SK-N-SH (cell line): ENCODE results near the gene SPEF1. TPM values are rescaled to one million over a fixed set of nuclear protein-coding genes. Genes with fewer than 3 reads are reported as not detected.

Experiments
- CTCF ChIA-PET: fragments of 300-600, 350-600 bp; formaldehyde crosslinking; extraction: SDS; loops from one replicate; lab custom pipeline; 2021; lab: Yijun Ruan, JAX
- POLR2A ChIA-PET: fragments of 350-600 bp; sonication (Branson Sonifier 250); formaldehyde crosslinking; extraction: SDS; loops from one replicate; lab custom pipeline; 2020; ENCODE audit warnings: antibody characterized with exemption, inconsistent platforms; lab: Yijun Ruan, JAX
- DNase-seq: peaks from one replicate; pipeline ENCODE4 v3.0.0; 2012
- H2AFZ ChIP-seq: fragments of 200-600 bp; sonication (generic); 2 replicates; pipeline ENCODE4 v1.8.1; 2016; ENCODE audit warnings: antibody characterized with exemption, mild to moderate bottlenecking, low read depth
- H3F3A ChIP-seq: fragments of 200-600 bp; sonication (generic); replicated peaks from 2 replicates; pipeline ENCODE3; 2016; ENCODE audit warnings: antibody characterized with exemption, mild to moderate bottlenecking; ENCODE audit not compliant: insufficient read depth
- H3K27ac ChIP-seq, 2 experiments: fragments of 200-500 bp in 1 of 2; fragments of 200-600 bp in 1 of 2; sonication (Bioruptor generic) in 1 of 2; sonication (generic), shearing (Covaris generic) in 1 of 2; 2 replicates each; pipeline versions ENCODE4 v1.5.1 to v1.6.1; 2014 to 2016; ENCODE audit warnings: low read depth in 2 of 2, inconsistent platforms in 1 of 2, low read length in 1 of 2, mild to moderate bottlenecking in 1 of 2, mixed read lengths in 1 of 2
- H3K27me3 ChIP-seq: fragments of 200-600 bp; sonication (generic), shearing (Covaris generic); 2 replicates; pipeline ENCODE4 v1.6.1; 2016; ENCODE audit warnings: mixed run types; ENCODE audit not compliant: insufficient read depth
- H3K36me3 ChIP-seq, 2 experiments: fragments of 200-500 bp in 1 of 2; fragments of 200-600 bp in 1 of 2; sonication (Bioruptor generic) in 1 of 2; sonication (generic) in 1 of 2; replicated peaks in 1 of 2; 2 replicates each; pipeline versions ENCODE3 to v1.5.1; 2014 to 2016; ENCODE audit warnings: low read length in 1 of 2, mild to moderate bottlenecking in 1 of 2; ENCODE audit not compliant: insufficient read depth in 2 of 2, control insufficient read depth in 1 of 2
- H3K4me1 ChIP-seq, 2 experiments: fragments of 200-500 bp in 1 of 2; fragments of 200-600 bp in 1 of 2; sonication (Bioruptor generic) in 1 of 2; sonication (generic), shearing (Covaris generic) in 1 of 2; 2 replicates each; pipeline versions ENCODE4 v1.5.1 to v1.6.1; 2014 to 2016; ENCODE audit warnings: low read depth in 1 of 2, low read length in 1 of 2, mixed run types in 1 of 2; ENCODE audit not compliant: insufficient read depth in 2 of 2, control insufficient read depth in 1 of 2
- H3K4me2 ChIP-seq: fragments of 200-600 bp; sonication (generic), shearing (Covaris generic); 2 replicates; pipeline ENCODE4 v1.6.1; 2017; ENCODE audit warnings: mixed run types
- H3K4me3 ChIP-seq, 2 experiments: fragments of 200-500 bp in 1 of 2; fragments of 200-600 bp in 1 of 2; sonication (Bioruptor generic) in 1 of 2; sonication (generic), shearing (Covaris generic) in 1 of 2; 2 replicates each; pipeline versions ENCODE4 v1.5.1 to v1.8.1; 2014 to 2016; ENCODE audit warnings: low read depth in 2 of 2, inconsistent platforms in 1 of 2, low read length in 1 of 2, mild to moderate bottlenecking in 1 of 2, mixed read lengths in 1 of 2, moderate library complexity in 1 of 2
- H3K79me2 ChIP-seq: fragments of 200-600 bp; sonication (generic); 2 replicates; pipeline ENCODE4 v1.8.1; 2017; ENCODE audit warnings: mild to moderate bottlenecking; ENCODE audit not compliant: insufficient read depth
- H3K9ac ChIP-seq: fragments of 200-600 bp; sonication (generic); 2 replicates; pipeline ENCODE4 v1.6.1; 2017; ENCODE audit warnings: mixed run types
- H3K9me2 ChIP-seq: fragments of 200-600 bp; sonication (generic); 2 replicates; pipeline ENCODE4 v1.6.1; 2017; ENCODE audit warnings: mixed run types
- H3K9me3 ChIP-seq: fragments of 200-600 bp; sonication (generic); 2 replicates; pipeline ENCODE4 v1.6.1; 2017; ENCODE audit warnings: mixed run types, mild to moderate bottlenecking, moderate library complexity
- H4K20me1 ChIP-seq: fragments of 200-600 bp; sonication (generic); 2 replicates; pipeline ENCODE4 v1.6.1; 2017; ENCODE audit warnings: mild to moderate bottlenecking, mixed run types; ENCODE audit not compliant: insufficient read depth
- CHD2 ChIP-seq: fragments of 150-350 bp; IDR thresholded peaks from 2 replicates; pipeline ENCODE4 v1.6.1; 2018; ENCODE audit warnings: low read length; ENCODE audit not compliant: partially characterized antibody
- EP300 ChIP-seq, 2 experiments: IDR thresholded peaks; 2 replicates each; pipeline versions ENCODE4 v1.4.0 to v1.6.1; 2012; ENCODE audit warnings: borderline replicate concordance in 1 of 2, low read depth in 1 of 2, low read length in 1 of 2
- EZH2phosphoT487 ChIP-seq: fragments of 200-600 bp; sonication (generic); IDR thresholded peaks from 2 replicates; pipeline ENCODE4 v1.6.1; 2017; ENCODE audit warnings: low read depth, mixed run types, mild to moderate bottlenecking, antibody characterized with exemption, moderate library complexity, borderline replicate concordance
- FOSL2 ChIP-seq: IDR thresholded peaks from 2 replicates; pipeline ENCODE4 v1.4.0; 2012; ENCODE audit warnings: low read depth, mild to moderate bottlenecking, moderate library complexity, borderline replicate concordance
- FOXJ3 ChIP-seq: sonication (generic); formaldehyde crosslinking; IDR thresholded peaks from 2 replicates; pipeline ENCODE4 v1.5.1; 2020; ENCODE audit warnings: mild to moderate bottlenecking, missing genetic modification reagents
- FOXM1 ChIP-seq: IDR thresholded peaks from 2 replicates; pipeline ENCODE4 v1.4.0; 2012; ENCODE audit warnings: low read depth, mild to moderate bottlenecking
- GATA2 ChIP-seq: sonication (generic); formaldehyde crosslinking; IDR thresholded peaks from 2 replicates; pipeline ENCODE4 v1.5.0; 2020; ENCODE audit warnings: mild to moderate bottlenecking, missing genetic modification reagents
- MEF2A ChIP-seq: IDR thresholded peaks from 2 replicates; pipeline ENCODE4 v1.4.0; 2012; ENCODE audit warnings: low read depth, borderline replicate concordance
- NFIC ChIP-seq: IDR thresholded peaks from 2 replicates; pipeline ENCODE4 v1.4.0; 2012; ENCODE audit warnings: borderline replicate concordance
- RAD21 ChIP-seq: IDR thresholded peaks from 2 replicates; pipeline ENCODE4 v1.6.1; 2012; ENCODE audit warnings: mild to moderate bottlenecking, low read length
- RCOR1 ChIP-seq: fragments of 150-350 bp; IDR thresholded peaks from 2 replicates; pipeline ENCODE4 v1.6.1; 2017; ENCODE audit warnings: antibody characterized with exemption, low read length
- RFX5 ChIP-seq: IDR thresholded peaks from 2 replicates; pipeline ENCODE4 v1.6.1; 2012; ENCODE audit warnings: mild to moderate bottlenecking, improper control_type of control experiment, low read length
- RXRA ChIP-seq: IDR thresholded peaks from 2 replicates; pipeline ENCODE4 v1.4.0; 2012; ENCODE audit warnings: low read depth, mild to moderate bottlenecking, borderline replicate concordance
- TCF12 ChIP-seq: IDR thresholded peaks from 2 replicates; pipeline ENCODE4 v1.4.0; 2012
- YY1 ChIP-seq: IDR thresholded peaks from 2 replicates; pipeline ENCODE4 v1.4.0; 2012; ENCODE audit warnings: low read depth, mild to moderate bottlenecking
- WGBS: methylation state at CpG from one replicate; pipeline ENCODE4 v1.1.6; 2017; ENCODE audit warnings: low lambda C conversion rate; 5-methylcytosine and 5-hydroxymethylcytosine counted together
- polyA plus RNA-seq, 3 experiments: library from polyadenylated mRNA; depleted of rRNA; stranded (reverse); fragments of >200 nt; gene quantifications; 2 replicates each; pipeline ENCODE4 v1.2.3, GENCODE V29; 2012
- TF ChIP-seq, protein P1 (sequence below): fragments of 150-350 bp; IDR thresholded peaks from 2 replicates; pipeline ENCODE4 v1.6.1; 2016; ENCODE audit warnings: mild to moderate bottlenecking, low read depth, low read length
- TF ChIP-seq, protein P2 (sequence below): IDR thresholded peaks from 2 replicates; pipeline ENCODE4 v1.4.0; 2012; ENCODE audit warnings: low read depth, borderline replicate concordance
- TF ChIP-seq, protein P3 (sequence below): IDR thresholded peaks from 2 replicates; pipeline ENCODE4 v1.4.0; 2012; ENCODE audit warnings: low read depth, borderline replicate concordance
- TF ChIP-seq, protein P4 (sequence below): fragments of 200-600 bp; sonication (generic); IDR thresholded peaks from 2 replicates; pipeline ENCODE4 v1.6.1; 2017; ENCODE audit warnings: antibody characterized with exemption, mild to moderate bottlenecking, moderate library complexity

The SPEF1 gene
- polyA plus RNA-seq, 1 of the 3 experiments (the other 2 are of a cell fraction), result 1.6 TPM

DNA sequence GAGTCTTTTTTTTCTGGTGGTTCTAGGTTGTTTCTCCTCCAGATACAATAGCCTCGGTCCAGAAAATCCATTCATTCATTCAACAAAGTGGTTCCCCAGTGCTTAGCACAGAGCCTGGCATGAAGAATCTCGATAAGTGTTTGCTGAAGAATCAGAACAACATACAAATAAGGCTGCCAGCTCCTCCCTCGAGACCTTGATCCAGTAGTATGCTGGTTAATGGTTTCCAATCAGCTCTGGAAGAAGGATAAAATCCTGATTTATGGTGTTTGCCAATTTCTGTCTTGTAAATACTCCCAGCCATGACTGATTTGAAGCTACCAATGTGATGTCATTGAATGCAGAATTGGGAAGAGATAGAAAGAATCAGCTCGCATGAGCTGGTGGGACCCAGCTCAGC, 45.5 kb downstream of the SPEF1 start:
- Histone ChIP-seq H3K9ac (no peak overlapping the region), H3K4me3 (no peak overlapping the region), H3K9me3 (no peaks in the 10 kb centered on the region), H2AFZ (no peak overlapping the region), H3K9me2 (no peaks in the 10 kb centered on the region), H3K36me3 (no peaks in the 10 kb centered on the region), H3K4me2 (no peak overlapping the region), H4K20me1 (no peaks in the 10 kb centered on the region), H3F3A (no peaks in the 10 kb centered on the region), H3K27ac (no peak overlapping the region), H3K79me2 (no peaks in the 10 kb centered on the region), H3K27me3 (peaks cover 6% of the 10 kb centered on the region; the same call in 1 of the 2 replicates)
- ChIA-PET CTCF (interaction anchor here (0.8 to 2.6 kb wide), 6 partner anchors 12 to 59 kb away, joined by 3 to 12 read pairs (median 6); no protein-coding TSS in a partner anchor), POLR2A (interaction anchor here (0.7 kb wide), 1 partner anchor 385 kb away, joined by 3 read pairs; no protein-coding TSS in a partner anchor)
- DNase-seq, result no peak
- WGBS, result 60% methylated on average over 4 of the region's 4 CpGs
- TF ChIP-seq RCOR1 (no peak), RAD21 (no peak), MEF2A (no peak), GATA2 (no peak), EP300 (IDR thresholded peaks at IDR 0.05; ENCODE audit: borderline replicate concordance in 1 of 2, low read depth in 1 of 2, low read length in 1 of 2) (no peak), FOXM1 (no peak), CHD2 (no peak), NFIC (no peak), EZH2phosphoT487 (no peak)
- TF ChIP-seq, protein P1, sequence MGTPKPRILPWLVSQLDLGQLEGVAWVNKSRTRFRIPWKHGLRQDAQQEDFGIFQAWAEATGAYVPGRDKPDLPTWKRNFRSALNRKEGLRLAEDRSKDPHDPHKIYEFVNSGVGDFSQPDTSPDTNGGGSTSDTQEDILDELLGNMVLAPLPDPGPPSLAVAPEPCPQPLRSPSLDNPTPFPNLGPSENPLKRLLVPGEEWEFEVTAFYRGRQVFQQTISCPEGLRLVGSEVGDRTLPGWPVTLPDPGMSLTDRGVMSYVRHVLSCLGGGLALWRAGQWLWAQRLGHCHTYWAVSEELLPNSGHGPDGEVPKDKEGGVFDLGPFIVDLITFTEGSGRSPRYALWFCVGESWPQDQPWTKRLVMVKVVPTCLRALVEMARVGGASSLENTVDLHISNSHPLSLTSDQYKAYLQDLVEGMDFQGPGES, result no peak
- TF ChIP-seq, protein P2, sequence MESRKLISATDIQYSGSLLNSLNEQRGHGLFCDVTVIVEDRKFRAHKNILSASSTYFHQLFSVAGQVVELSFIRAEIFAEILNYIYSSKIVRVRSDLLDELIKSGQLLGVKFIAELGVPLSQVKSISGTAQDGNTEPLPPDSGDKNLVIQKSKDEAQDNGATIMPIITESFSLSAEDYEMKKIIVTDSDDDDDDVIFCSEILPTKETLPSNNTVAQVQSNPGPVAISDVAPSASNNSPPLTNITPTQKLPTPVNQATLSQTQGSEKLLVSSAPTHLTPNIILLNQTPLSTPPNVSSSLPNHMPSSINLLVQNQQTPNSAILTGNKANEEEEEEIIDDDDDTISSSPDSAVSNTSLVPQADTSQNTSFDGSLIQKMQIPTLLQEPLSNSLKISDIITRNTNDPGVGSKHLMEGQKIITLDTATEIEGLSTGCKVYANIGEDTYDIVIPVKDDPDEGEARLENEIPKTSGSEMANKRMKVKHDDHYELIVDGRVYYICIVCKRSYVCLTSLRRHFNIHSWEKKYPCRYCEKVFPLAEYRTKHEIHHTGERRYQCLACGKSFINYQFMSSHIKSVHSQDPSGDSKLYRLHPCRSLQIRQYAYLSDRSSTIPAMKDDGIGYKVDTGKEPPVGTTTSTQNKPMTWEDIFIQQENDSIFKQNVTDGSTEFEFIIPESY, result no peak
- TF ChIP-seq, all 33 proteins: peak for 0
- peaks cover 0 to 14% of the 10 kb centered on the region in 2 experiments; a peak in 1 of 4 replicates for H3K4me1 ChIP-seq

DNA sequence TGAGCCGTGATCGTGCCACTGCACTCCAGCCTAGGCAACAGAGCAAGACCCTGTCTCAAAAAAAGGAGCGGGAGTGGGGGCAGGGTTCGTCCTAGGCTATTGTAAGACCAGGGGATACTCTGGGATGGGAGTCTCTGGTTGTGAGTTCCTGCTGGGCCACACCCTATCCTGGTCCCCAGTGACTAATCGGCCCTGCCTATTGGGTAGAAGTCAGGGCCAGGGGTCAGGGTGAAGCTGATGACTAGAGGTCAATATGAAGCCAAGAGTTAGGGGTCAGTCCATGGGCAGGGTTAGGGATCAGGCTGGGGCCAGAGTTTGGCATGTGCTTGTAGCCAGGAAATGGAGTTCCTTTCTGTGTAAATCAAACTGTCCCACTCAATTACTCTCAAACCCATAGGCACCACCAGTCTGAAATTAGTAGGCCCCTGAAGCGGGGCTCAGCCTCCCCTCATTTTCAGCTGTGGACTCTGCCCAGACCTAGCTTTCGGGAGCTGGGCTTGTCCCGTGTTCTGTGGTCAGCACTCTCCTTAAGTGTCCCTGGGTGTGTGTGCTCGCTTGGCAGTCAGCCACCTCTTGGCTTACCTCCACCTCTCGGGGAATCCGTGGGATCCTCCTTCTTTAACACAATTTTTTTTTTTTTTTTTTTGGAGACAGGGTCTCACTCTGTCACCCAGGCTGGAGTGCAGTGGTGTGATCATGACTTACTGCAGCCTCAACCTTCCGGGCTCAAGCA, 47.0 kb downstream of the SPEF1 start:
- POLR2A ChIA-PET, result no interaction called here
- Histone ChIP-seq H3F3A (no peaks in the 10 kb centered on the region), H3K4me2 (no peak overlapping the region), H3K79me2 (no peaks in the 10 kb centered on the region), H3K4me3 (no peak overlapping the region), H4K20me1 (no peaks in the 10 kb centered on the region), H3K9me2 (no peaks in the 10 kb centered on the region), H3K27me3 (peaks cover 6% of the 10 kb centered on the region; the same call in 1 of the 2 replicates), H3K36me3 (no peaks in the 10 kb centered on the region), H3K4me1 (peaks cover 0 to 2% of the 10 kb centered on the region in 2 experiments; a peak in 1 of 4 replicates), H3K27ac (no peak overlapping the region), H2AFZ (no peak overlapping the region), H3K9ac (no peak overlapping the region), H3K9me3 (no peaks in the 10 kb centered on the region)
- CTCF ChIA-PET, result no interaction called here
- WGBS, result 79% methylated on average over 11 of the region's 12 CpGs
- no peak for TF ChIP-seq RXRA
- TF ChIP-seq RFX5, result no peak
- TF ChIP-seq RCOR1, result no peak
- TF ChIP-seq TCF12, result no peak
- TF ChIP-seq, protein P3, sequence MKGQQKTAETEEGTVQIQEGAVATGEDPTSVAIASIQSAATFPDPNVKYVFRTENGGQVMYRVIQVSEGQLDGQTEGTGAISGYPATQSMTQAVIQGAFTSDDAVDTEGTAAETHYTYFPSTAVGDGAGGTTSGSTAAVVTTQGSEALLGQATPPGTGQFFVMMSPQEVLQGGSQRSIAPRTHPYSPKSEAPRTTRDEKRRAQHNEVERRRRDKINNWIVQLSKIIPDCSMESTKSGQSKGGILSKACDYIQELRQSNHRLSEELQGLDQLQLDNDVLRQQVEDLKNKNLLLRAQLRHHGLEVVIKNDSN, result no peak
- no peak for TF ChIP-seq FOXJ3
- TF ChIP-seq EP300 (IDR thresholded peaks at IDR 0.05; ENCODE audit: borderline replicate concordance in 1 of 2, low read depth in 1 of 2, low read length in 1 of 2), result no peak
- no peak for TF ChIP-seq EZH2phosphoT487
- no peak for TF ChIP-seq NFIC
- no peak for TF ChIP-seq YY1
- TF ChIP-seq FOSL2, result no peak
- TF ChIP-seq, protein P4, sequence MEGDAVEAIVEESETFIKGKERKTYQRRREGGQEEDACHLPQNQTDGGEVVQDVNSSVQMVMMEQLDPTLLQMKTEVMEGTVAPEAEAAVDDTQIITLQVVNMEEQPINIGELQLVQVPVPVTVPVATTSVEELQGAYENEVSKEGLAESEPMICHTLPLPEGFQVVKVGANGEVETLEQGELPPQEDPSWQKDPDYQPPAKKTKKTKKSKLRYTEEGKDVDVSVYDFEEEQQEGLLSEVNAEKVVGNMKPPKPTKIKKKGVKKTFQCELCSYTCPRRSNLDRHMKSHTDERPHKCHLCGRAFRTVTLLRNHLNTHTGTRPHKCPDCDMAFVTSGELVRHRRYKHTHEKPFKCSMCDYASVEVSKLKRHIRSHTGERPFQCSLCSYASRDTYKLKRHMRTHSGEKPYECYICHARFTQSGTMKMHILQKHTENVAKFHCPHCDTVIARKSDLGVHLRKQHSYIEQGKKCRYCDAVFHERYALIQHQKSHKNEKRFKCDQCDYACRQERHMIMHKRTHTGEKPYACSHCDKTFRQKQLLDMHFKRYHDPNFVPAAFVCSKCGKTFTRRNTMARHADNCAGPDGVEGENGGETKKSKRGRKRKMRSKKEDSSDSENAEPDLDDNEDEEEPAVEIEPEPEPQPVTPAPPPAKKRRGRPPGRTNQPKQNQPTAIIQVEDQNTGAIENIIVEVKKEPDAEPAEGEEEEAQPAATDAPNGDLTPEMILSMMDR, result no peak
- DNase-seq, result no peak
